Prostate gland (tissue), 2 donors: ENCODE measurements around the gene TBX5.

Source experiments
- POLR2A ChIP-seq: fragments of 450-650 bp; IDR thresholded peaks from one replicate; pipeline ENCODE4 v1.6.1; 2016; ENCODE audit warnings: antibody characterized with exemption, mild to moderate bottlenecking
- POLR2AphosphoS5 ChIP-seq: sonication (generic); formaldehyde crosslinking; IDR thresholded peaks from one replicate; pipeline ENCODE4 v1.6.1; 2017; ENCODE audit warnings: antibody characterized with exemption
- TF ChIP-seq, protein P1 (sequence below), 4 experiments: fragments of 200-600 bp in 2 of 4; fragments of 450-650 bp in 2 of 4; sonication (generic) in 2 of 4; IDR thresholded peaks; 1 replicate in 3 of 4; 2 replicates in 1 of 4; pipeline ENCODE4 v1.5.1; 2016 to 2019; ENCODE audit warnings: antibody characterized with exemption in 4 of 4, mild to moderate bottlenecking in 2 of 4, moderate library complexity in 2 of 4

DNA sequence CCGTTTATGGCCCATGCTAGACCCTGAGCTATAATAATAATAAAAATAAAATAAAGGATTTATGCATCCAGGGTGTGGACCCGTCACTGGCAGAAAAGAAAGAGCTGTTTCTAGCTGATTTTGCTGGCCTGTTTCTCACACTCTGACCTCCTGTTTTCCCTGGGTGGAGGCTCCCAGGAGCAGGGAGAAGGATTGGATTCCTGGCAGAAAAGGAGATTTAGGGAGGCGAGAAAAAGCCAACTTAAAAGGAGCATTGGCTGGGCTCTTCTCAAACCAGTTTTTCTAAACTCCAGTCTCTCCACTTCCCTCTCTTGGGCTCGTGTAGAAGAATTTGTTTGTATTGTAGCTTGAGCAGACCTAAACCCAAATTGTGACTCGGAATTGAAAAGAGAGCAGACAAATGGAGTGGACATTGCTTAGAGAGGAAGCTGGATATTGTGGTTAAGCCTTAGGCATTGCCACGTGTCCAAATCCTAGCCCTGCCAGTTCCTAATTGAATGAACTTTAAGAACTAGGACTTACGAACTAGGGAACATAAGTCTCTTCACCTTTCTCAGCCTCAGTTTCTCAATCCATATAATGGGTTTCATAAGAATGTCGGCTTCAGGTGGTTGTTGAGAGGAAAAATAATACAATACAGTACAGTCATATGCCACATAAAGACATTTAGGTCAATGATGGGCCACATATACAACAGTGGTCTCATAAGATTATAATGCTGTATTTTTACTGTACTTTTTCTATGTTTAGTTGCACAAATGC lies 14.4 kb upstream of the TBX5 start:
- TF ChIP-seq, protein P1, sequence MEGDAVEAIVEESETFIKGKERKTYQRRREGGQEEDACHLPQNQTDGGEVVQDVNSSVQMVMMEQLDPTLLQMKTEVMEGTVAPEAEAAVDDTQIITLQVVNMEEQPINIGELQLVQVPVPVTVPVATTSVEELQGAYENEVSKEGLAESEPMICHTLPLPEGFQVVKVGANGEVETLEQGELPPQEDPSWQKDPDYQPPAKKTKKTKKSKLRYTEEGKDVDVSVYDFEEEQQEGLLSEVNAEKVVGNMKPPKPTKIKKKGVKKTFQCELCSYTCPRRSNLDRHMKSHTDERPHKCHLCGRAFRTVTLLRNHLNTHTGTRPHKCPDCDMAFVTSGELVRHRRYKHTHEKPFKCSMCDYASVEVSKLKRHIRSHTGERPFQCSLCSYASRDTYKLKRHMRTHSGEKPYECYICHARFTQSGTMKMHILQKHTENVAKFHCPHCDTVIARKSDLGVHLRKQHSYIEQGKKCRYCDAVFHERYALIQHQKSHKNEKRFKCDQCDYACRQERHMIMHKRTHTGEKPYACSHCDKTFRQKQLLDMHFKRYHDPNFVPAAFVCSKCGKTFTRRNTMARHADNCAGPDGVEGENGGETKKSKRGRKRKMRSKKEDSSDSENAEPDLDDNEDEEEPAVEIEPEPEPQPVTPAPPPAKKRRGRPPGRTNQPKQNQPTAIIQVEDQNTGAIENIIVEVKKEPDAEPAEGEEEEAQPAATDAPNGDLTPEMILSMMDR (IDR thresholded peaks at IDR 0.05): no peak
- TF ChIP-seq POLR2A (no peak), POLR2AphosphoS5 (no peak)
